Upper lobe of left lung (tissue), 4 donors: Measurements from ENCODE around the gene SLC38A2.

Experiments used
- EP300 ChIP-seq, 4 donors: sonication (generic); formaldehyde crosslinking; IDR thresholded peaks; one replicate each; pipeline ENCODE4 v1.5.1; 2017; ENCODE audit warnings: antibody characterized with exemption in 4 of 4, control low read depth in 2 of 4
- POLR2A ChIP-seq, 4 donors: fragments of 450-650 bp; IDR thresholded peaks; one replicate each; pipeline ENCODE4 v1.5.1; 2016 to 2017; ENCODE audit warnings: antibody characterized with exemption in 4 of 4, mild to moderate bottlenecking in 2 of 4
- TF ChIP-seq, protein P1 (sequence below), 6 experiments: fragments of 450-650 bp in 4 of 6; fragments of 200-600 bp in 2 of 6; sonication (generic) in 2 of 6; IDR thresholded peaks; one replicate each; pipeline ENCODE4 v1.5.1; 2016 to 2019; ENCODE audit warnings: antibody characterized with exemption in 6 of 6

GRCh38 chr12:46366771-46367170 is 5.8 kb downstream of the SLC38A2 start:
- TF ChIP-seq, protein P1, sequence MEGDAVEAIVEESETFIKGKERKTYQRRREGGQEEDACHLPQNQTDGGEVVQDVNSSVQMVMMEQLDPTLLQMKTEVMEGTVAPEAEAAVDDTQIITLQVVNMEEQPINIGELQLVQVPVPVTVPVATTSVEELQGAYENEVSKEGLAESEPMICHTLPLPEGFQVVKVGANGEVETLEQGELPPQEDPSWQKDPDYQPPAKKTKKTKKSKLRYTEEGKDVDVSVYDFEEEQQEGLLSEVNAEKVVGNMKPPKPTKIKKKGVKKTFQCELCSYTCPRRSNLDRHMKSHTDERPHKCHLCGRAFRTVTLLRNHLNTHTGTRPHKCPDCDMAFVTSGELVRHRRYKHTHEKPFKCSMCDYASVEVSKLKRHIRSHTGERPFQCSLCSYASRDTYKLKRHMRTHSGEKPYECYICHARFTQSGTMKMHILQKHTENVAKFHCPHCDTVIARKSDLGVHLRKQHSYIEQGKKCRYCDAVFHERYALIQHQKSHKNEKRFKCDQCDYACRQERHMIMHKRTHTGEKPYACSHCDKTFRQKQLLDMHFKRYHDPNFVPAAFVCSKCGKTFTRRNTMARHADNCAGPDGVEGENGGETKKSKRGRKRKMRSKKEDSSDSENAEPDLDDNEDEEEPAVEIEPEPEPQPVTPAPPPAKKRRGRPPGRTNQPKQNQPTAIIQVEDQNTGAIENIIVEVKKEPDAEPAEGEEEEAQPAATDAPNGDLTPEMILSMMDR (IDR thresholded peaks at IDR 0.05): no peak
- TF ChIP-seq POLR2A (IDR thresholded peaks at IDR 0.05) (no peak), EP300 (IDR thresholded peaks at IDR 0.05) (no peak)
